Measurements from ENCODE around the gene DISC1. TPM values are rescaled to one million over a fixed set of nuclear protein-coding genes. Genes with fewer than 3 reads are reported as not detected.

DISC1 gene
- total RNA-seq, 5 donors from 2014 or later (not counting 1 experiment from before 2014, with no cell fraction given): 12.9 to 37.0 (median 14.6) TPM

DNA sequence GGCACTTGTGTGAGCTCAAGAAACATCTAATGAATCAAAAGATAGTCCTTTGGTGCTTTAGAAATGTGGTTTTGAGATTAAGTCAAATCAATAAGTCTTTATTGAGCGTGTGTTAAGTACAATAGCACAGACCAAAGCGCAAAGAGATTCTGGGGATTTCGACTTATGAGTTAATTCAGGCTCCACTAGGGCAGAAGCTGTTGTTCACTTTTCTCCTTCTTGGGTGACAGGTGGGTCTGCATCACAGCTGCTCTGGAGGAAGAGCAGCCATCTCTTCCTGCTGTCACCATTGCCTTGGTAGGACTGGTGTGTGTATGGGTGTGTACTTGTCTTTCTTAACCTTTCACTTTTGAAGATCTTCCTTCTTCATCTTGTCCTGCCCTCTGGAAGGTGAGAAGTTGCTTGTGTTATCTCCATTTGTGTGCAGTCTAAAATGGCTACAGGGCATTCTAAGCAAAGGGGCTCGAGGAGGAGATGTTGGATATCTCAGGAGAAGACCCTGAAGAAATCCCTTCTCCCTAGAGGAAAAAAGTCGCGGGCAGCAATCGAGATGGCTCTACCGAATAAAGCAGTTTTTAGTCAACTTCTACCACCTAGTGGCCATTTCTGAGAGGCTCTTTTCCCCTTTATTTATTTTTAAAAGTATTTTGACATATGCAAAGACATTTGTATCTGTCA is 22.9 kb upstream of the DISC1 start:
- Mint-ChIP-seq H3K4me1 (peaks cover 6 to 13% (median 10%) of the 10 kb centered on the region in 3 donors), H3K9me3 (no peaks in the 10 kb centered on the region), H3K4me3 (peak overlapping the region; percentile 85 to 95 (median 88)), H3K27me3 (no peaks in the 10 kb centered on the region), H3K27ac (peak overlapping the region; percentile 90 to 91), H3K36me3 (no peaks in the 10 kb centered on the region)
- Histone ChIP-seq H3K4me1 (ENCODE audit: control insufficient read depth in 1 of 2, extremely low read depth in 1 of 2, insufficient read depth in 2 of 2, low read length in 2 of 2) (peaks cover 4% of the 10 kb centered on the region in 2 experiments), H3K9me3 (no peaks in the 10 kb centered on the region), H3K27ac (ENCODE audit: low read length) (peak overlapping the region; percentile 22), H3K36me3 (ENCODE audit: control insufficient read depth in 2 of 2, extremely low read depth in 1 of 2, insufficient read depth in 1 of 2, low read length in 1 of 2) (no peaks in the 10 kb centered on the region), H3K27me3 (replicated peaks in 1 of 2; ENCODE audit: control insufficient read depth in 2 of 2, extremely low read depth in 1 of 2, insufficient read depth in 2 of 2, low read length in 1 of 2) (no peaks in the 10 kb centered on the region), H3K4me3 (ENCODE audit: control insufficient read depth in 1 of 2, extremely low read depth in 1 of 2, low read length in 1 of 2) (peak overlapping the region; percentile 55 to 78)
- ATAC-seq (replicated peaks in 1 of 4): peak; percentile 89 to 95 (median 94)
- ChIA-PET CTCF (interaction anchor here (0.6 to 1.7 kb wide), 12 partner anchors 9 to 824 kb away, joined by 3 to 9 read pairs (median 3); no protein-coding TSS in a partner anchor), POLR2A (interaction anchor here in 1 of 2 donors (0.8 kb wide), 1 partner anchor 199 kb away, joined by 5 read pairs; no protein-coding TSS in a partner anchor)
- DNase-seq: peak in 19 of 35 experiments; percentile 6 to 72 (median 25)
- WGBS (ENCODE audit: insufficient coverage): 60% methylated on average over 1 of the region's 8 CpGs

DNA sequence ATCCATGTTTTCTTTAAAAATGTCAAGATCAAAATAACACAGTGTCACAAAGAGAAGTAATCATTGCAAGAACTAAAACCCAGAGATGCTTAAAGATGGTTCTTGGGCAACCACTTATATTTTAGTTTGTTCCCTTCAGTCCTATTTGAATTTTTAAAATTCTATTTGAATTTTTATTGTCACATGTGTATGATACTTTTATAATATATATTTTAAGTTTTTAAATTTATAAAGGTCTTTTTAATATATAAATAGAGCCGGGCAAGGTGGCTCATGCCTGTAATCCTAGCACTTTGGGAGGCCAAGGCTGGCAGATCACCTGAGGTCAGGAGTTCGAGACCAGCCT is 22.3 kb upstream of the DISC1 start:
- H3K9me3 ChIP-seq: no peaks in the 10 kb centered on the region
- no peaks in the 10 kb centered on the region for H3K9me3 Mint-ChIP-seq
- H3K27ac ChIP-seq (ENCODE audit: low read length): peak overlapping the region; percentile 22
- H3K36me3 ChIP-seq (ENCODE audit: control insufficient read depth in 2 of 2, extremely low read depth in 1 of 2, insufficient read depth in 1 of 2, low read length in 1 of 2): no peaks in the 10 kb centered on the region
- H3K4me1 ChIP-seq (ENCODE audit: control insufficient read depth in 1 of 2, extremely low read depth in 1 of 2, insufficient read depth in 2 of 2, low read length in 2 of 2): peaks cover 4% of the 10 kb centered on the region in 2 experiments
- peak overlapping the region; percentile 85 to 95 (median 88) for H3K4me3 Mint-ChIP-seq
- H3K4me1 Mint-ChIP-seq: peaks cover 6 to 13% (median 10%) of the 10 kb centered on the region in 3 donors
- H3K27me3 ChIP-seq (replicated peaks in 1 of 2; ENCODE audit: control insufficient read depth in 2 of 2, extremely low read depth in 1 of 2, insufficient read depth in 2 of 2, low read length in 1 of 2): no peaks in the 10 kb centered on the region
- no peaks in the 10 kb centered on the region for H3K36me3 Mint-ChIP-seq
- no peaks in the 10 kb centered on the region for H3K27me3 Mint-ChIP-seq
- H3K27ac Mint-ChIP-seq: peak overlapping the region; percentile 90 to 91
- H3K4me3 ChIP-seq (ENCODE audit: control insufficient read depth in 1 of 2, extremely low read depth in 1 of 2, low read length in 1 of 2): peak overlapping the region in 1 of 2 donors; percentile 55
- DNase-seq (no peak), ATAC-seq (replicated peaks in 1 of 4) (no peak)
- ChIA-PET POLR2A (interaction anchor here in 1 of 2 donors (0.8 kb wide), 1 partner anchor 200 kb away, joined by 5 read pairs; no protein-coding TSS in a partner anchor), CTCF (interaction anchor here (0.7 to 1.7 kb wide), 4 partner anchors 184 to 247 kb away, joined by 3 to 9 read pairs (median 6); no protein-coding TSS in a partner anchor)
- no CpG with 5 or more reads among the region's 2 CpGs for WGBS (ENCODE audit: insufficient coverage)

DNA sequence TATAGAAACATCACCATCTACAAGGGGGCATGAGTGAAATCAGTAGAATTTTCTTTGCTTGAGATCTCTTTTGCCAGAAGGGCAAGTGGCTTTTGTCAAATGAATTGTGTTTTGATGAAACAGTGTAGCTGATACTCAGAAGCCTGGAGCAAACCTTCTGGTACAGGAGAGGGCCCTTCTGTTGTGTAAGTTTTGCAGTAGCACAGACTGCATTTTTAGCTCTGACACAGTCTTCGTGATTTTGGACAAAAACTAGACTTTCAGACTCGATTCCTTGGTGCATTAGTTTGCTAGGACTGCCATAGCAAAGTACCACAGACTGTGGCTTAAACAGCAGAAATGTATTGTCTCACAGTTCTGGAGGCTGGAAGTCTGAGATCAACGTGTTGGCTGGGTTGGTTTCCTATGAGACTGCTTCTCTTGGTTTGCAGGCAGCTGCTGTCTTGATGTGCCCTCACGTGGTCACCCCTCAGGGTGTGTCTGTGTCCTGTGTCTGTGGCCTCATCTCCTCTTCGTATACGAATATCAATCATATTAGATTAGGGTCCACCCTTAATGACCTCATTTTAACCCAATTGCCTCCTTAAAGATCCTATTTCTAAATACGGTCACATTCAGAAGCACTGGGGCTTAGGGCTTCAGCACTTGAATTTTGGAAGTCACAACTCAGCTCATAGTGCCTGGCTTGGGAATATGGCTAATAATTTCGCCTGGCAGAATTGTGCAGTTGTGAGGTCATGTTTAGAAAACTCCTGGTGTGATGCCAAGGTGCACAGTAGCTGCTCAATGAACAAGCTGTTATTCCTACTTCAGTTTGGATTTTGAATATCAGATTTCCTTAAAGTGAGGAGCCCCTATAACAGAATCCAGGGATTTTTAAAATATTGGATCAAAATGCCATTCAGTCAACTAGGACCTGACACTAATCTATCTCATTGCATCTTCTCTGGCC is 21.2 kb upstream of the DISC1 start:
- H3K27ac Mint-ChIP-seq: peak overlapping the region in 1 of 2 donors; percentile 60
- 55% methylated on average over 8 of the region's 8 CpGs for WGBS (ENCODE audit: insufficient coverage)

DNA sequence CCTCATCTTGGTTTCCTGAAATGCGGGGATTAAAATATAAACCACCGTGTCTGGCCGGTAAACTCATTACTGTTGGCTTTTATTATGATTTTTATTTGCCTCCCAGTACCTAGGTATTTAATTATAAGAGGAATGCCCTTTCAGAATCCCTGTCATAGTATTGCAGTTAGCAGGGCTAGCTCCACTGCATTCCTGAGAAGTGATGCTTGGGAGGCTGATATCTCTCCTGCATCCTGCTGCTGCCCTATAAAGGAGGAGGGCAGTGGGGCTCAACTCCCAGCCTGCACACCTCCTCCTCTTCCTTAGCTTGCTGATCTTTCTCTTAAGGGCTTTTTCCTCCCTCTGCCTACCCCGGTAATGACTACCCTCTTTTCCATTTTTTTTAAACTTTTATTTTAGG is 19.9 kb upstream of the DISC1 start:
- Mint-ChIP-seq H3K4me1 (peaks cover 21 to 29% (median 26%) of the 10 kb centered on the region in 3 donors), H3K27me3 (no peaks in the 10 kb centered on the region), H3K9me3 (no peaks in the 10 kb centered on the region), H3K4me3 (no peak overlapping the region), H3K27ac (no peak overlapping the region), H3K36me3 (no peaks in the 10 kb centered on the region)
- Histone ChIP-seq H3K27ac (ENCODE audit: low read length) (no peak overlapping the region), H3K4me1 (ENCODE audit: control insufficient read depth in 1 of 2, extremely low read depth in 1 of 2, insufficient read depth in 2 of 2, low read length in 2 of 2) (peaks cover 10 to 14% of the 10 kb centered on the region in 2 experiments), H3K27me3 (replicated peaks in 1 of 2; ENCODE audit: control insufficient read depth in 2 of 2, extremely low read depth in 1 of 2, insufficient read depth in 2 of 2, low read length in 1 of 2) (no peaks in the 10 kb centered on the region), H3K36me3 (ENCODE audit: control insufficient read depth in 2 of 2, extremely low read depth in 1 of 2, insufficient read depth in 1 of 2, low read length in 1 of 2) (no peaks in the 10 kb centered on the region), H3K9me3 (no peaks in the 10 kb centered on the region), H3K4me3 (ENCODE audit: control insufficient read depth in 1 of 2, extremely low read depth in 1 of 2, low read length in 1 of 2) (no peak overlapping the region)
- DNase-seq (no peak), ATAC-seq (replicated peaks in 1 of 4) (no peak)
- 100% methylated on average over 1 of the region's 4 CpGs for WGBS (ENCODE audit: insufficient coverage)
- CTCF ChIA-PET: interaction anchor here in 1 of 2 donors (0.7 to 2.0 kb wide), 6 partner anchors 10 to 249 kb away, joined by 3 to 7 read pairs (median 5); no protein-coding TSS in a partner anchor
- POLR2A ChIA-PET: no interaction called here

More for the DNA sequence above, 21.2 kb upstream of the DISC1 start:
- POLR2A ChIA-PET: interaction anchor here in 1 of 2 donors (0.7 kb wide), 1 partner anchor 183 kb away, joined by 3 read pairs; the partner anchor contains the start of gene EGLN1
- no peaks in the 10 kb centered on the region for H3K9me3 Mint-ChIP-seq
- ATAC-seq (replicated peaks in 1 of 4): no peak
- no peak overlapping the region for H3K4me3 Mint-ChIP-seq
- Histone ChIP-seq H3K27me3 (replicated peaks in 1 of 2; ENCODE audit: control insufficient read depth in 2 of 2, extremely low read depth in 1 of 2, insufficient read depth in 2 of 2, low read length in 1 of 2) (no peaks in the 10 kb centered on the region), H3K27ac (ENCODE audit: low read length) (no peak overlapping the region), H3K4me3 (ENCODE audit: control insufficient read depth in 1 of 2, extremely low read depth in 1 of 2, low read length in 1 of 2) (no peak overlapping the region), H3K9me3 (no peaks in the 10 kb centered on the region), H3K4me1 (ENCODE audit: control insufficient read depth in 1 of 2, extremely low read depth in 1 of 2, insufficient read depth in 2 of 2, low read length in 2 of 2) (peaks cover 4% of the 10 kb centered on the region in 2 experiments), H3K36me3 (ENCODE audit: control insufficient read depth in 2 of 2, extremely low read depth in 1 of 2, insufficient read depth in 1 of 2, low read length in 1 of 2) (no peaks in the 10 kb centered on the region)
- peak in 3 of 35 experiments; percentile 11 to 16 (median 12) for DNase-seq
- CTCF ChIA-PET: interaction anchor here (0.6 to 2.0 kb wide), 7 partner anchors 11 to 248 kb away, joined by 3 to 7 read pairs (median 4); no protein-coding TSS in a partner anchor
- peaks cover 9 to 16% (median 14%) of the 10 kb centered on the region in 3 donors for H3K4me1 Mint-ChIP-seq
- no peaks in the 10 kb centered on the region for H3K36me3 Mint-ChIP-seq
- H3K27me3 Mint-ChIP-seq: no peaks in the 10 kb centered on the region

DNA sequence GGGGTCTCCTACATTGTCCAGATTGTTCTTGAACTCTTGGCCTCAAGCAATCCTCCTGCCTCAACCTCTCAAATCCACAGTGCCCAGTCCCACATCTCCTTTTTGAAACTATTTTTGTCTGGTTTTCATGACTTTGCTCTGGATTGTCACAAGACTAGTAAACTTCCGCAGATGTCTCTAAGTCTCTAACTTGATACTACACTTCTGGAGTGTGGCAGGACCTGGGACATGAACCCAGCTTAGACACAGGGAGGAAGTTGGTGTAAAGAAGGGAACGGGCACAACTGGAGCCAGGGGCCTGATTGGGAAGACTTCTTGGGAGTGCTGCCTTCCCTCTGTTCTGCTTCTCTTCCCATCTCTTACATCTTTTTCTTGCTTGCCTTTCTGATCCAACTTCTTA is 16.2 kb upstream of the DISC1 start:
- H3K9me3 ChIP-seq: no peaks in the 10 kb centered on the region
- Mint-ChIP-seq H3K27ac (peak overlapping the region; percentile 87 to 93), H3K9me3 (peaks cover 5 to 13% (median 6%) of the 10 kb centered on the region in 3 donors), H3K36me3 (no peaks in the 10 kb centered on the region), H3K4me1 (peaks cover 51 to 56% (median 51%) of the 10 kb centered on the region in 3 donors), H3K4me3 (no peak overlapping the region), H3K27me3 (no peaks in the 10 kb centered on the region)
- H3K4me1 ChIP-seq (ENCODE audit: control insufficient read depth in 1 of 2, extremely low read depth in 1 of 2, insufficient read depth in 2 of 2, low read length in 2 of 2): peaks cover 37 to 39% of the 10 kb centered on the region in 2 experiments
- H3K27me3 ChIP-seq (replicated peaks in 1 of 2; ENCODE audit: control insufficient read depth in 2 of 2, extremely low read depth in 1 of 2, insufficient read depth in 2 of 2, low read length in 1 of 2): no peaks in the 10 kb centered on the region
- ATAC-seq (replicated peaks in 1 of 4) (no peak), DNase-seq (no peak)
- H3K36me3 ChIP-seq (ENCODE audit: control insufficient read depth in 2 of 2, extremely low read depth in 1 of 2, insufficient read depth in 1 of 2, low read length in 1 of 2): no peaks in the 10 kb centered on the region
- POLR2A ChIA-PET: interaction anchor here in 1 of 2 donors (0.7 kb wide), 1 partner anchor 248 kb away, joined by 3 read pairs; no protein-coding TSS in a partner anchor
- H3K4me3 ChIP-seq (ENCODE audit: control insufficient read depth in 1 of 2, extremely low read depth in 1 of 2, low read length in 1 of 2): no peak overlapping the region
- CTCF ChIA-PET: no interaction called here
- H3K27ac ChIP-seq (ENCODE audit: low read length): no peak overlapping the region
- WGBS (ENCODE audit: insufficient coverage): no CpG with 5 or more reads among the region's 2 CpGs

Measured in T-cell (primary cell).